Panc1 (cell line): ENCODE data around the gene NDUFS8. TPM values are rescaled to one million over a fixed set of nuclear protein-coding genes. Genes with fewer than 3 reads are reported as not detected.

ENCODE experiments used
- ATAC-seq: fragments of 200-7000 bp; cut with Tn5 transposase; 2 replicates; pipeline ENCODE4 v1.9.1; 2020; ENCODE audit warnings: mild to moderate bottlenecking, moderate library complexity
- BruUV-seq: library from RNA; stranded (reverse); fragments of 400-500 nt; replicated peaks from 2 replicates; lab custom pipeline; 2021; lab: Mats Ljungman, UMichigan
- CTCF ChIA-PET: fragments of 300-600 bp; sonication (Branson Sonifier 250); formaldehyde crosslinking; loops from one replicate; lab custom pipeline; 2022; ENCODE audit warnings: antibody characterized with exemption; lab: Charles Lee
- POLR2A ChIA-PET: fragments of 300-600 bp; sonication (Branson Sonifier 250); formaldehyde crosslinking; loops from one replicate; lab custom pipeline; 2022; ENCODE audit warnings: antibody characterized with exemption; lab: Charles Lee
- DNase-seq: peaks from one replicate; pipeline ENCODE4 v3.0.0-alpha.2; 2010; ENCODE audit warnings: low read depth, low spot score
- H3K27ac ChIP-seq: 2 replicates; pipeline ENCODE4 v1.5.1; 2011; ENCODE audit warnings: mild to moderate bottlenecking, low read length, inconsistent platforms
- H3K27me3 ChIP-seq: fragments of 200-500 bp; sonication (Bioruptor generic); 2 replicates; pipeline ENCODE4 v1.6.0; 2014; ENCODE audit warnings: low read length, inconsistent platforms; ENCODE audit not compliant: control insufficient read depth, insufficient read depth
- H3K36me3 ChIP-seq: fragments of 200-500 bp; sonication (Bioruptor generic); 2 replicates; pipeline ENCODE4 v1.5.1; 2014; ENCODE audit warnings: inconsistent platforms, mild to moderate bottlenecking, low read length, moderate library complexity; ENCODE audit not compliant: control insufficient read depth, insufficient read depth
- H3K4me1 ChIP-seq: 2 replicates; pipeline ENCODE4 v1.5.1; 2011; ENCODE audit warnings: inconsistent platforms, mild to moderate bottlenecking, low read length, moderate library complexity; ENCODE audit not compliant: control insufficient read depth, insufficient read depth
- H3K4me3 ChIP-seq, 2 experiments: 2 replicates each; pipeline ENCODE4 v1.5.1; 2011 to 2012; ENCODE audit warnings: low read depth in 2 of 2, low read length in 2 of 2, mild to moderate bottlenecking in 2 of 2, inconsistent platforms in 1 of 2, moderate library complexity in 1 of 2
- H3K9me3 ChIP-seq: fragments of 200-500 bp; sonication (Bioruptor generic); 2 replicates; pipeline ENCODE4 v1.5.1; 2014; ENCODE audit warnings: low read depth, mild to moderate bottlenecking, inconsistent platforms, low read length, moderate library complexity; ENCODE audit not compliant: control insufficient read depth, insufficient read depth
- POLR2AphosphoS5 ChIP-seq: IDR thresholded peaks from 2 replicates; pipeline ENCODE4 v1.6.1; 2012; ENCODE audit warnings: mild to moderate bottlenecking, low read depth, low read length, moderate library complexity
- SIN3A ChIP-seq: IDR thresholded peaks from 2 replicates; pipeline ENCODE4 v1.6.1; 2012; ENCODE audit warnings: low read depth, mild to moderate bottlenecking, low read length, moderate library complexity, borderline replicate concordance; ENCODE audit not compliant: insufficient read depth
- TCF7L2 ChIP-seq: IDR thresholded peaks from 2 replicates; pipeline ENCODE4 v1.6.1; 2011; ENCODE audit warnings: mild to moderate bottlenecking, low read depth, low read length, inconsistent platforms
- in situ Hi-C: cut with HindIII; loops from 2 replicates; pipeline ENCODE4 v1.10.0; 2016; ENCODE audit warnings: low sequenced_read_pairs, low pct_unique_long_range_greater_than_20kb
- intact Hi-C: fragments of 100-400 bp; cut with micrococcal nuclease; formaldehyde crosslinking; loops from one replicate; pipeline ENCODE4 v1.10.0; 2022; ENCODE audit not compliant: unreplicated experiment
- total RNA-seq: library from RNA; stranded (reverse); gene quantifications from one replicate; pipeline ENCODE4 v1.2.1, GENCODE V29; 2021; ENCODE audit not compliant: unreplicated experiment
- TF ChIP-seq, protein P1 (sequence below): fragments of 450-650 bp; IDR thresholded peaks from 2 replicates; pipeline ENCODE4 v1.5.1; 2017; ENCODE audit warnings: mild to moderate bottlenecking
- TF ChIP-seq, protein P2 (sequence below), 2 experiments: IDR thresholded peaks; 2 replicates each; pipeline ENCODE4 v1.6.1; 2011 to 2012; ENCODE audit warnings: low read depth in 2 of 2, control low read depth in 1 of 2, low read length in 1 of 2, mild to moderate bottlenecking in 1 of 2, moderate library complexity in 1 of 2; ENCODE audit not compliant: insufficient read depth in 1 of 2

NDUFS8 gene
- total RNA-seq, 1 experiment from 2014 or later: 289 TPM

DNA sequence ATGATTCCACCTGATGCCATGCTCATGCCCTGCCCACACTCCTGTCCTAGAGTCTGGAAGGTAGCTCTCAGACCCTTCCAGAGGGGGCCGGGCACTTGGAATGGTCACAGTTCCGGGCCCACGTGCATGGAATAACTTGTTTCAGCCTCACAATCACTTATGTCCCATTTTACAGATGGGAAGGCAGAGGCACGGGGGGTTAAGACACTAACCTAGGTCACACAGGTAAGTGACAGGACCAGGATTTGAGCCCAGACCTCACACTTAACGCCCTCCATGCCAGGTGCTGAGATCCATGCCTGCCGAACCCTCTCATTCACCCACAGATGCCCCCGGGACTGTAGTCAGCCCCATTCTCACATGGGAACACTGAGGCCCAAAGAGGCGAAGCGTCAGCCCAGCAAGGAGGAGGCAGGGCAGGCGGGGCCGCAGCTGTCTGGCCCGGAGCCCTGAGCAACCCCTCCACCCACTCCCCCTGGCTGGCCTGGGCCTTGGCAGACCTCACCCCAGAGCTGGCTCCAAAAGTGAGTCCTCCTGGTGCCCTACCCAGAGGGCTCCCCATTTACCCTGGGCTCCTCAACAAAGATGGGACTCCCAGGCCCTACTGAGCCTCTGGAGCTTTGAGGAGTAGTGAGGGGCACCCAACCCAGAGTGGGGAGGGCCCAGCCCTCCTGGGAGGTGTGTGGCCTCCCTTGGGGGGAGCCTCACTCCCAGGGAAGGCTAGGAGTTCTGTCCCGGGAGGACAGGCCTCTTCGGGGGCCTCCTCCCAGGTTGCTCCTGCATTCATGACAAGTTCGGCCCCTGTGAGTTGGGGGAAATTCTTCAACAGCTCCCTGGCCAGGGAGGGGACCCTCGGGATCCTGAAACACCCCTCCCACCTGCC lies 22.7 kb upstream of the NDUFS8 start:
- H3K27me3 ChIP-seq: no peaks in the 10 kb centered on the region
- no TSS peak for BruUV-seq
- TF ChIP-seq, protein P1, sequence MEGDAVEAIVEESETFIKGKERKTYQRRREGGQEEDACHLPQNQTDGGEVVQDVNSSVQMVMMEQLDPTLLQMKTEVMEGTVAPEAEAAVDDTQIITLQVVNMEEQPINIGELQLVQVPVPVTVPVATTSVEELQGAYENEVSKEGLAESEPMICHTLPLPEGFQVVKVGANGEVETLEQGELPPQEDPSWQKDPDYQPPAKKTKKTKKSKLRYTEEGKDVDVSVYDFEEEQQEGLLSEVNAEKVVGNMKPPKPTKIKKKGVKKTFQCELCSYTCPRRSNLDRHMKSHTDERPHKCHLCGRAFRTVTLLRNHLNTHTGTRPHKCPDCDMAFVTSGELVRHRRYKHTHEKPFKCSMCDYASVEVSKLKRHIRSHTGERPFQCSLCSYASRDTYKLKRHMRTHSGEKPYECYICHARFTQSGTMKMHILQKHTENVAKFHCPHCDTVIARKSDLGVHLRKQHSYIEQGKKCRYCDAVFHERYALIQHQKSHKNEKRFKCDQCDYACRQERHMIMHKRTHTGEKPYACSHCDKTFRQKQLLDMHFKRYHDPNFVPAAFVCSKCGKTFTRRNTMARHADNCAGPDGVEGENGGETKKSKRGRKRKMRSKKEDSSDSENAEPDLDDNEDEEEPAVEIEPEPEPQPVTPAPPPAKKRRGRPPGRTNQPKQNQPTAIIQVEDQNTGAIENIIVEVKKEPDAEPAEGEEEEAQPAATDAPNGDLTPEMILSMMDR: no peak
- TF ChIP-seq POLR2AphosphoS5 (no peak), TCF7L2 (no peak), SIN3A (no peak)
- TF ChIP-seq, protein P2, sequence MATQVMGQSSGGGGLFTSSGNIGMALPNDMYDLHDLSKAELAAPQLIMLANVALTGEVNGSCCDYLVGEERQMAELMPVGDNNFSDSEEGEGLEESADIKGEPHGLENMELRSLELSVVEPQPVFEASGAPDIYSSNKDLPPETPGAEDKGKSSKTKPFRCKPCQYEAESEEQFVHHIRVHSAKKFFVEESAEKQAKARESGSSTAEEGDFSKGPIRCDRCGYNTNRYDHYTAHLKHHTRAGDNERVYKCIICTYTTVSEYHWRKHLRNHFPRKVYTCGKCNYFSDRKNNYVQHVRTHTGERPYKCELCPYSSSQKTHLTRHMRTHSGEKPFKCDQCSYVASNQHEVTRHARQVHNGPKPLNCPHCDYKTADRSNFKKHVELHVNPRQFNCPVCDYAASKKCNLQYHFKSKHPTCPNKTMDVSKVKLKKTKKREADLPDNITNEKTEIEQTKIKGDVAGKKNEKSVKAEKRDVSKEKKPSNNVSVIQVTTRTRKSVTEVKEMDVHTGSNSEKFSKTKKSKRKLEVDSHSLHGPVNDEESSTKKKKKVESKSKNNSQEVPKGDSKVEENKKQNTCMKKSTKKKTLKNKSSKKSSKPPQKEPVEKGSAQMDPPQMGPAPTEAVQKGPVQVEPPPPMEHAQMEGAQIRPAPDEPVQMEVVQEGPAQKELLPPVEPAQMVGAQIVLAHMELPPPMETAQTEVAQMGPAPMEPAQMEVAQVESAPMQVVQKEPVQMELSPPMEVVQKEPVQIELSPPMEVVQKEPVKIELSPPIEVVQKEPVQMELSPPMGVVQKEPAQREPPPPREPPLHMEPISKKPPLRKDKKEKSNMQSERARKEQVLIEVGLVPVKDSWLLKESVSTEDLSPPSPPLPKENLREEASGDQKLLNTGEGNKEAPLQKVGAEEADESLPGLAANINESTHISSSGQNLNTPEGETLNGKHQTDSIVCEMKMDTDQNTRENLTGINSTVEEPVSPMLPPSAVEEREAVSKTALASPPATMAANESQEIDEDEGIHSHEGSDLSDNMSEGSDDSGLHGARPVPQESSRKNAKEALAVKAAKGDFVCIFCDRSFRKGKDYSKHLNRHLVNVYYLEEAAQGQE (IDR thresholded peaks at IDR 0.05; ENCODE audit: insufficient read depth in 1 of 2, low read depth in 2 of 2, low read length in 1 of 2): no peak
- intact Hi-C loops (no loop called here), in situ Hi-C loops (no loop called here)
- no peak overlapping the region for H3K4me3 ChIP-seq
- ATAC-seq (no peak), DNase-seq (no peak)
- peaks cover 52% of the 10 kb centered on the region for H3K4me1 ChIP-seq
- H3K27ac ChIP-seq: peak overlapping the region; percentile 48; the same call in 1 of the 2 replicates
- ChIA-PET CTCF (interaction anchor here (1.0 kb wide), 1 partner anchor 52 kb away, joined by 4 read pairs; no protein-coding TSS in a partner anchor), POLR2A (no interaction called here)
- H3K9me3 ChIP-seq: no peaks in the 10 kb centered on the region
- H3K36me3 ChIP-seq: no peaks in the 10 kb centered on the region

DNA sequence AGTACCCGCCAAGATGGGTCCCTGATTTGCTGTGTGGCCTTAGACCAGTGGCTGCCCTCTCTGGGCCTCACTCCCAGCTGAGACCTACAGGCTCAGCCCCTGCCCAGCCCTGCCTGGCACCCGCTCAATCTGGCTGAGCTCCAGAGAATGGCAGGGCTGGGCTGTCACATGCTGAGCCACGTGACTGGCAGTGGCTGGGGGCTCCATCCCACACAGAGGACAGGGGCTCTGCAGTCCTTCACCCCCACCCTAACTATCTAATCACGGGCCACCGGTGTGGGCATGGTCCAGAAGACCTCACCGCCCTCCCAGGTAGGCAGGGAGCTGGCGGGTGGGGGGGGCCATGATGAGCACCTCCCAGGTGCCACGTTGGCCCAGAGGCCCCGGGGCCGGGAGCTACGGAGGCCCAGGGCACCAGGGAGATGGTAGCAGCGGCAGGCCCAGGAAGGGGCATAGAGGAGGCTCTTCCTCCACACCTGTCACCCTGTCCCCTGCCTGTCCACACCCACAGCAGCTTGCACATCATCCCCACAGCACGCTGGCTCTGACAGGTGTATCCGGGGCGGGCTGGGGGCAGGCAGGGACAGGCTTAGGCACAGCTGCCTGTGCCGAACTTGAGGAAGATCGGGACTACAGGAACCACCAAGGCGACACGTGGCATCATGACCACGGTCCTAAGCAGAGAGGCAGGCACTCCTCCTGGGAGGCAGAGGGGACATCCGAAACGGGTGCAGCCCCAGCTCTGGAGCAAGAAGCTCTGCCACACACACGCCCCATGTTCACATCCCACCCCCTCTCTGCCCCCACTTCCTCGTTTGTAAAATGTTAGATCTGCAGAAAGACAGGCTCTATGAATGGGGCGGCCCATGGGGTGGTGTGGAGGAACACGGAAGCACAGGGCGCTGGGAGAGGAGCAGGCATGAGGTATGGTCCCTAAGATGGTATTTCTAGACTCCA lies 21.8 kb upstream of the NDUFS8 start:
- H3K9me3 ChIP-seq: no peaks in the 10 kb centered on the region
- DNase-seq (no peak), ATAC-seq (no peak)
- no peaks in the 10 kb centered on the region for H3K27me3 ChIP-seq
- TF ChIP-seq SIN3A (no peak), POLR2AphosphoS5 (no peak), TCF7L2 (no peak)
- TF ChIP-seq, protein P2 (IDR thresholded peaks at IDR 0.05; ENCODE audit: insufficient read depth in 1 of 2, low read depth in 2 of 2, low read length in 1 of 2): no peak
- no peaks in the 10 kb centered on the region for H3K36me3 ChIP-seq
- in situ Hi-C loops (no loop called here), intact Hi-C loops (no loop called here)
- POLR2A ChIA-PET: no interaction called here
- H3K27ac ChIP-seq: peak overlapping the region; percentile 92
- CTCF ChIA-PET: interaction anchor here (1.0 kb wide), 1 partner anchor 53 kb away, joined by 4 read pairs; no protein-coding TSS in a partner anchor
- BruUV-seq: no TSS peak
- H3K4me1 ChIP-seq: peaks cover 61% of the 10 kb centered on the region
- no peak overlapping the region for H3K4me3 ChIP-seq
